Activated T-cell treated with anti-CD3 and anti-CD28 coated beads for 4 hours (primary cell): Measurements from ENCODE around the gene RPIA.
"Not testable (repeated sequence)": the region's sequence is repeated elsewhere in the genome, so short reads cannot be mapped to it uniquely, and the experiment has no call there.

ENCODE experiments used
- DNase-seq: peaks from one replicate; pipeline ENCODE4 v3.0.0-alpha.2; 2020

The RPIA gene

DNA sequence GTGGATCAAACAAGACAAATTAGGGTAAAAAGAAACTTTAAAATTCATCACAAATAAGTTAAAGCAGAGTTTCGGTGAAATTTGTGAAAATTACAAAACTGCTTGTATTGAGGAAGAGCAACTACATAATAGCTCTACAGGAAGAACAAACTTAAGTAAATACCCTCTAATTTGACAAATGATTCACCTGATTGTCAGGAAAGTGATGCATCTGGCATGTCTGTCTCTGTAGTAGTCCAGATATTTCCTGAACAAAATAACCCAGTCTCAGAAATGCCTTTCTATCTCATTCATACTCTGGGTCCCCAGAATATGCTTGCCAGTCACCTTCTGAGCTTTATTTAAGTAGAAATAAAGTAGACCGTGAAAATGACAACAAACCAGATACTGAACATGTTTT is 104.5 kb downstream of the RPIA start:
- DNase-seq = not testable (repeated sequence)

DNA sequence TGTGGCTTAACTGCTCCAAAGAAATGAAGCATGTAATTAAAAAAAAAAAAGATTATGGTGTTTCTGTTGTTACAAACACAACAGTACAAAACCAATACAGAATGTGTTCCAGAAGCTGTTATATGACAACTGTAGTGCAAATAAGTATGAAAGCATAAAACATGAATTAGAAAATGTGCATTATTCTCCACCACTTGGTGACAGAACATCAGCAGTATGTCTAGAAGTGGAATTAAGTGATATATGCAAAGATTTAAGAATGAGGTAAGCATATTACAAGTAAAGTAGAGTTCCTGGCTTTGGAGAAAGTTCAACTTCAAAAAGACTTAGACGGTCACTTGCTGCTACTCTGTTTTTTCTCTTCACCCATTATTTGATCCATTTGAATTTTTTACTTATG is 105.0 kb downstream of the RPIA start:
- not testable (repeated sequence) for DNase-seq

DNA sequence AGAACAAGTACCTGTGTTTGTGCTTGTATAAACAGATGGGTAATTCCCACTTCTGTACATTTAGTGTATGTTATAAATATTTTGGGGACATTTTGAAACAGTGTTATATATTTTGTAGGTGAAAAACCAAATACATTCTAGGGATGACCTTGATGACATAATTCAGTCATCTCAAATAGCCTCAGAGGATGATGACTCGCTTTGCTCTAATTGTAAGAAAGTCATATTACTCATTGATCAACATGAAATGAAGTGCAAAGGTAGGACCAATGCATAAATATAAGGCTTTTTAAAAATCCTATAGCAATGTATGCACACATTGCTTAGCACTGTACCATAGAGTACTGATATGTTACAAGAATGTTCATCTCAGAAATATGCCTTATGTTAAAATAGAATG is 105.7 kb downstream of the RPIA start:
- DNase-seq = not testable (repeated sequence)
